LoVo (cell line): ENCODE measurements around the gene MGAT5.

Experiments
- DNase-seq: peaks from one replicate; pipeline ENCODE4 v3.0.0-alpha.2; 2016; ENCODE audit warnings: low spot score

The MGAT5 gene, protein sequence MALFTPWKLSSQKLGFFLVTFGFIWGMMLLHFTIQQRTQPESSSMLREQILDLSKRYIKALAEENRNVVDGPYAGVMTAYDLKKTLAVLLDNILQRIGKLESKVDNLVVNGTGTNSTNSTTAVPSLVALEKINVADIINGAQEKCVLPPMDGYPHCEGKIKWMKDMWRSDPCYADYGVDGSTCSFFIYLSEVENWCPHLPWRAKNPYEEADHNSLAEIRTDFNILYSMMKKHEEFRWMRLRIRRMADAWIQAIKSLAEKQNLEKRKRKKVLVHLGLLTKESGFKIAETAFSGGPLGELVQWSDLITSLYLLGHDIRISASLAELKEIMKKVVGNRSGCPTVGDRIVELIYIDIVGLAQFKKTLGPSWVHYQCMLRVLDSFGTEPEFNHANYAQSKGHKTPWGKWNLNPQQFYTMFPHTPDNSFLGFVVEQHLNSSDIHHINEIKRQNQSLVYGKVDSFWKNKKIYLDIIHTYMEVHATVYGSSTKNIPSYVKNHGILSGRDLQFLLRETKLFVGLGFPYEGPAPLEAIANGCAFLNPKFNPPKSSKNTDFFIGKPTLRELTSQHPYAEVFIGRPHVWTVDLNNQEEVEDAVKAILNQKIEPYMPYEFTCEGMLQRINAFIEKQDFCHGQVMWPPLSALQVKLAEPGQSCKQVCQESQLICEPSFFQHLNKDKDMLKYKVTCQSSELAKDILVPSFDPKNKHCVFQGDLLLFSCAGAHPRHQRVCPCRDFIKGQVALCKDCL

GRCh38 chr2:134253804-134254203, at the start of gene MGAT5:
MGAT5 (plus strand) TSS chr2:134254072; CDS start chr2:134254404, 332 bp downstream.
- no peak for DNase-seq

DNA sequence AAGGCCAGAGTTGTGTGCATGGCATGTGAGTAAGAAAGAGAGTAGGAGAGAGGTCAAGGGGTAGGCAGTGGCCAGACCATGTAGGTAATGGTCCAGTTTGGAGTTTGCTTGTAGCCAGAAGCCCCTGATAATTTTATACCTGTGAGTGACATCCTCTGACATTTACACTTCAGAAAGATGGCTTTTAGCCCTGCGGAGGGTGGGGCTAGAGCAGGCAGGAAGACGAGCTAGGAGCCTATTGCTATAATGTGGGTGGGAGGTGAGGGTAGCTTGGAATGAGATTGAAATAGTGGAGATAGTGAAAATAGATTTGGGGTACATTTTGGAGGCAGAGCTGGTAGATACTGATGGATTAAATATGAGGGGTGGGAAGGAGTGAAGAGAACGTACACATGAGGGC, 48.8 kb upstream of the MGAT5 start:
- no peak for DNase-seq

DNA sequence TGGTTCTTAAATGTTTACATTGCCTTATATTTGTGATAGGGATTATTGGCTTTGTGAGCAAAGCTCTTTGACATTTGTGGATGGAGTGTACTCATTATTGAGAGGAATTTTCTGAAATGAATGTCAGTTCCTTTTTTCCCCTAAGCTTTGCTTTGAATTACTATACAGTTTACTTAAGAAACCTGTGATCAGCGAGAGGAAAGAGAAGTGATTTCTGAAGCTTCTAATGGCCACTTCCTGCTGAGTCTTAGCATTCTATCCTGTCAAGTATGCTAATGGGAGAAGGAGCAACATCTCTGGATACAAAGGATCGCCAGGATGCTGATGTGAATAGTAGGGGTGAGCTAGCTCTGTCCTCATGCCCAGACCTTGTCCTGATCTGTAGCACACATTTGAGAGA, 47.8 kb upstream of the MGAT5 start:
- no peak for DNase-seq

GRCh38 chr2:134206573-134206972, 47.3 kb upstream of the MGAT5 start:
- no peak for DNase-seq

DNA sequence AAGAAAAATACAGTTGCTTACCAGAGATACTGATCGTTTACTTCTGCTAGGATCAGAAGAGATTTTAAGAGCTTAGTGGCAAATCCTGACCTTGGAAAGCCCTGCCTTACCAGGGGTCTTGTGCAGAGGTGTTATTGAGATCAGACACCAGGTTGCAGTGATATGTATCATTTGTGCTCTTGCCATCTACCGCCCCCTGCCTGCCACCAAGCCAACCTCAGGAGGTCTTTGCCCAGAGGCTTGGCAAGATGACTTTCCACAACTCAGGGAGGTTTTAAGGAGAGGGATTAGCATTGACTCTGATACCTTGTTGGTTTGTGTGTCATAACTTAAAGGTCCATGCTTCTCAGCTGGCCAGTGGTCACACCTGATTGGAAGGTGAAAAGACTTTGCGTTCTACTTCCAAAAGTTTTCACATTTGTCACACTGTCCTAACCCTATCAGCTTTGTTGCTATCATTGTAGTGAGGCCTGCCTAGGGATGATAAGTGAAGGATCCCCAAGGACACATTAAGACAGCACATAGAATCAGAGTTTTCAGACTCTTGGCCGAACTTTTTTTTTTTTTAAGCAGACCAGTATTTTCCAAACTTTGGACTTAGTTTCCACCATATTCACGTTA, 46.2 kb upstream of the MGAT5 start:
- peak; percentile 23 for DNase-seq

DNA sequence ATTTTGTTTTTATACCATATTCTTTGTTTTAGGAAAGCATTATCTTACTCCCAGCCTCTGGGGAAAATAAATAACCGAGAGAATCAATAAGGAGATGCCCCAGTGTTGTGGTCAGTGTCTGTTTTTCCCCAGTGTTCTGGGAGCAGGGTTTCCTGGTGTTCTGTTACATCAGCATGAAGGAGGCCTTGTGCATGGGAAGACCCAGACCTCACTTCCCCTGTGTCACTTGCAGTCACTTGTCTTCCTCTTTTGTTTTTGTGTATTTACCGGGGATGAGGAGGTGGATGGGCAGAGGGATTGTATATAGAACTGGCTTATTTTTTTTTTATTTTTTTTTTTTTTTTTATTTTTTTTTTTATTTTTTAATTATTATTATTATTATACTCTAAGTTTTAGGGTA, 45.0 kb upstream of the MGAT5 start:
- DNase-seq = no peak

DNA sequence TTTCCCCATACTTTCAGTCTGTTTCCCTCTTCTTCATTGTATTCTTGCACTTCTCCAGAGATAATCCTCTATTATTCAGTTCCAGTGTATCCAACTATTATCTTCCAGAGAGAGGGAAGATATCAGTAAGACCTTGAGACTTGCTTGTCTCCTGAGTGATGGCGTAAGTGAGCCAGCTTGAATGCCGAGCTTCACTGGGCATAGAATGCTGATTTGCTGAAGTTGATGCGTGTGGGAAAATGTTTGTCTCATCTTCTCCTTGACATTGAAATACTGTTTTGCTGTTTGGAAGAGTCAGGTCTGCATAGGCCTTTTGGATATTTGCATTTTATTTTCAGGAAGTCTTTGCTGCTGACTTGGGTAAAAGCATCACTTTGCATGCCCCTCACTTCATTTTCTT, 41.1 kb upstream of the MGAT5 start:
- DNase-seq = no peak

GRCh38 chr2:134216152-134216829, 37.6 kb upstream of the MGAT5 start:
- no peak for DNase-seq

GRCh38 chr2:134217351-134217750, 36.5 kb upstream of the MGAT5 start:
- DNase-seq = no peak

DNA sequence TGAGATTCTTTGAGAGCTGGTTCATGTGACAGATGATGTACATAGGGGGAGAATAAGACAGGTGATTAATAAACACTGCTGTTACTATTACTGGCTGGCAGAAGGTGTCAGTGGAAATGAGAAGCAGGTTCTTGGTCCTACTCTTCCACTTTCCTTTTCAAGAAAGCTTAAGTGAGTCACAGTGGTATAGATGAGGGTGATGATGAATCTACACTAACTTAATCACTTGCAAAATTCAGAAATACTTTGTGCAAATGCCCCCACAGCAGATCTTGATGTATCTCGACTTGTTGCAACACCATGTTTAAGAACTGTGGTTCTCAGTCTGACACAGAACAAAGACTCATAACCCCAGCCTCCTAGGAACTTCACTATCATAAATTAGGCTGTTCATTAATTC, 35.9 kb upstream of the MGAT5 start:
- DNase-seq = no peak

DNA sequence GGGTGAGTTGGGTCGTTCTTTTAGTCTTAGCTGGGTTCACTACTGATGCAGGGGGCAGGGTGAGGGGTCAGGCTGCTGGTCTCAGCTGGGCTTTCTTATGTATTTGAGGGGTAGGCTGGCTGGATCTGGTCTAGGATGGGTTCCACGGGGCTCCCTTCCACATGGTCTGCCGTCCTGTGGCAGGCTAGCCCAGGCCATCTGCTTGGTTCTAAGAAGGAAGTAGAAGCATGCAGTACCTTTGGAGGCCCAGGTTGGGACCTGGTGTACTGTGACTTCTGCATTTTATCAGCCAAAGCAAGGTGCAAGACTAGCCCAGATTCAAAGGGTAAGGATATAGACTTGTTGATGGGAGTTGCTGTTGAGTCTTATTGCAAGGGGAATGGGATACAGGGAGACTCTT, 35.5 kb upstream of the MGAT5 start:
- no peak for DNase-seq

- peak; percentile 23 for DNase-seq
These were observed 34.8 kb upstream of the MGAT5 start for GRCh38 chr2:134218930-134219658.

- DNase-seq = no peak
These were observed 33.4 kb upstream of the MGAT5 start for GRCh38 chr2:134220344-134220974.

DNA sequence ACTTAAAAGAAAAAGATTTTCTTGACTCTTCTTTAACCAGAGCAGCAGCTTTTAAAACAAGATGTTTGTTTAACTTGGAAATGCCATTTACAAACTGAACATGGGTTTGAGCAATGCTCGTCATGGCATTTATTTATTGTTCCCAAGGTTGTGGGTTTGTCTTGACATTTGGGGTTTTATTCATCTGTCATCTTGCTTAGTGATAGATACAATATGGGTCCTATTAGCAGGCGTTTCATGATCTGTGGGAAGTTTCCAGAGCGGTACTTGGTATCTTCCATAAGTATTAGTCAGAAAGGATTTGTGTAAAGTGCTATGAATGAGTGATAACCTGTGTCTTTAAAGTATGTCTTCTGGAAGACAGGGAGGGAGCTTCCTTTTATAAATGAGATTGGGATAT, 29.9 kb upstream of the MGAT5 start:
- no peak for DNase-seq

DNA sequence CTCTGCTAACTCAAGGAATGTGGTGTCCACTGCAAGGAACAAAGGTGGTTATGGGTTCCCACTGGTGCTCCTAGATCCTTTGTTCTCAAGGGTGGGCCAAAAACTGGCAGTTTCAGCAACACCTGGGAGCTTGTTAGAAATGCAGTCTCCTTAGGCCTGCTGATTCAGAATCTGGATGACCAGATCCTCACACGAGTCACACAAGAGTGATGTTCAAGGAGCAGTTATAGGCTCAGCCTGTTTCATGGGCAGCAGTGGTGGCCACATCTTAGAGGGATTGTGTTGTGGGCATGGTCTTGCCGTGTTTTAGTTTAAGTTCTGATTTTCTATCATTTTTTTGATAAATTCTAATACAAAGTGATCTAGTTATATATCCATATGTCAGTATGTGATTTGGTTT, 28.7 kb upstream of the MGAT5 start:
- no peak for DNase-seq

DNA sequence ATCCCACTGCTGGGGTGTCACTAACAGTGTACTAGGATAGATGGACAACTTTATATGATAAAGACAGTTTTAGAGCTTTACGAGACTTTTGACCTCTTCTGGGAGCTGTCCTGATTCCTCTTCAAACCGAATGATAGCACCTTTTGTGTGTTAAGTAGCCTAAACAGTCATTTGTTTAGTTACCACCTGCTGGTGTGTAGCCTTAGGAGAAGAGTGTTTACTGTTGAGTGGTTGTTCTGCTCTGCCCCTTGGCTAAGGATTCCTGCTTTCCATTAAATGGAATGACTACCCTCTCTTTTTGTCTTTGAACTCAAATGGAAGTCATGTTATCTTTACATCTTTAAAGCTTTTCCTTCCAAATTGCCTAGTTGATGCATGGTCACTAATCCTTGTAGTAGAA, 28.0 kb upstream of the MGAT5 start:
- no peak for DNase-seq

DNA sequence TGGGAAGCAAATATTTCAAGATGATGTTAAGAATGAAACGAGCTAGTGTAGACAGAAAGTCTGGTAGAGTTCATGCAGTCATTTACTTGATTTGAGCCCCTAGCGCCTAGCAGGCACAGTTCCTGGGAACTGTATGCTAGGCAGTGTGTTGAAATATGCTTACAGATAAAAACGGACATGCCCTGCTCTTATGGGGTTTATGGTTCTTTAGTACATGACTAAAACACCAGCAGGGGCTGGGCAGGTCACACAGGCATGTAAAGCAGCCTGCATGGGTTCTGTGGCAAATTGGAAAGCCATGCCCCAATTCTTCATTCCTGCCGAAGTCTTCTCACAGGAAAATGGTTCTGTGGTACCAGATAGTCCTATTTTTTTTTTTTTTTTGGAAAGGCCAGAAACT, 27.3 kb upstream of the MGAT5 start:
- no peak for DNase-seq

- no peak for DNase-seq
These were observed 26.2 kb upstream of the MGAT5 start for GRCh38 chr2:134227666-134228065.

GRCh38 chr2:134228493-134228903, 25.4 kb upstream of the MGAT5 start:
- DNase-seq = no peak

- DNase-seq = no peak
These were observed 24.3 kb upstream of the MGAT5 start for GRCh38 chr2:134229540-134229939.

DNA sequence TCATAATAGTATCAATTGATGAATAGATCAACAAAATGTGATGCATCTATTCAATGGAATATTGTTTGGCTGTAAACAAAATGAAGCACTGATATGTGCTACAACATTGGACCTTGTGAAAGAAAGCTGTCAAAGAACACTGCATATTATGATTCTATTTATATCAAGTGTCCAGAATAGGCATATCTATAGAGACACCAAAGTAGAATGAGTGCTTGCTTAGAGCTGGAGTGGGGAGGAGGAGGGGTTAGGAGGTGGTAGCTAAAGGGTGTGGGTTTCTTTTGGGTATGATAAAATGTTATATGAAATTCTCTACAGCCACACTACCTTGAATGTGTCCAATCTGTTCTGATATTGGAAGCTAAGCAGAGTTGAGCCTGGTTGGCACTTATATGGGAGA, 23.0 kb upstream of the MGAT5 start:
- DNase-seq = no peak
